K562 (cell line): ENCODE measurements around the gene EHD2. TPM values are rescaled to one million over a fixed set of nuclear protein-coding genes. Genes with fewer than 3 reads are reported as not detected.

ENCODE experiments used
- ARID2 ChIP-seq: fragments of 450-650 bp; IDR thresholded peaks from 2 replicates; pipeline ENCODE4 v1.6.1; 2017; ENCODE audit warnings: antibody characterized with exemption, mild to moderate bottlenecking
- ATF1 ChIP-seq, 2 experiments: fragments of 450-650 bp in 1 of 2; IDR thresholded peaks; 2 replicates each; pipeline ENCODE4 v1.6.1; 2016; ENCODE audit warnings: missing compliant biosample characterization in 1 of 2, missing genetic modification characterization in 1 of 2
- ATF7 ChIP-seq: fragments of 450-650 bp; IDR thresholded peaks from 2 replicates; pipeline ENCODE4 v1.7.1; 2014; ENCODE audit warnings: mild to moderate bottlenecking, moderate library complexity
- CHD2 ChIP-seq: IDR thresholded peaks from 2 replicates; pipeline ENCODE4 v1.6.1; 2011; ENCODE audit warnings: low read depth, low read length
- E2F6 ChIP-seq, 2 experiments: IDR thresholded peaks; 2 replicates each; pipeline ENCODE4 v1.6.1; 2011; ENCODE audit warnings: borderline replicate concordance in 1 of 2, control low read depth in 1 of 2, low read depth in 1 of 2, low read length in 1 of 2, mild to moderate bottlenecking in 1 of 2, mixed read lengths in 1 of 2, moderate library complexity in 1 of 2; ENCODE audit not compliant: insufficient read depth in 1 of 2, insufficient read length in 1 of 2, poor library complexity in 1 of 2, severe bottlenecking in 1 of 2; ENCODE audit errors: extremely low read depth in 1 of 2
- FIP1L1 ChIP-seq: fragments of 200-400 bp; formaldehyde crosslinking; IDR thresholded peaks from 2 replicates; pipeline ENCODE4 v1.6.1; 2018; ENCODE audit warnings: mild to moderate bottlenecking, low read depth, low read length; ENCODE audit not compliant: poor library complexity, severe bottlenecking
- HBP1 ChIP-seq: fragments of 450-650 bp; formaldehyde crosslinking; IDR thresholded peaks from 2 replicates; pipeline ENCODE4 v1.4.0; 2022; ENCODE audit warnings: missing genetic modification characterization
- HDAC2 ChIP-seq: fragments of 450-650 bp; IDR thresholded peaks from 2 replicates; pipeline ENCODE4 v1.6.1; 2016; ENCODE audit warnings: mild to moderate bottlenecking
- HMGN3 ChIP-seq: IDR thresholded peaks from 2 replicates; pipeline ENCODE4 v1.6.1; 2011; ENCODE audit warnings: borderline replicate concordance, low read depth, mild to moderate bottlenecking, mixed read lengths, low read length; ENCODE audit not compliant: insufficient read length; ENCODE audit errors: extremely low read depth
- KLF13 ChIP-seq: fragments of 450-650 bp; IDR thresholded peaks from 2 replicates; pipeline ENCODE4 v1.6.1; 2016; ENCODE audit warnings: missing genetic modification characterization, low read depth, mild to moderate bottlenecking, missing compliant biosample characterization, moderate library complexity, borderline replicate concordance
- MNT ChIP-seq, 2 experiments: fragments of 450-650 bp; conservative IDR thresholded peaks; 2 replicates each; pipeline ENCODE4 v1.6.1; 2017; ENCODE audit warnings: mild to moderate bottlenecking in 2 of 2, moderate library complexity in 2 of 2
- PTBP1 ChIP-seq: fragments of 200-400 bp; formaldehyde crosslinking; IDR thresholded peaks from 2 replicates; pipeline ENCODE4 v1.6.1; 2017; ENCODE audit warnings: low read depth, low read length
- SMC3 ChIP-seq: conservative IDR thresholded peaks from 2 replicates; pipeline ENCODE4 v1.6.1; 2011; ENCODE audit warnings: low read depth, low read length, improper control_type of control experiment; ENCODE audit not compliant: insufficient read depth
- SOX6 ChIP-seq: fragments of 450-650 bp; IDR thresholded peaks from 2 replicates; pipeline ENCODE4 v1.6.1; 2014; ENCODE audit warnings: mild to moderate bottlenecking
- ZBTB26 ChIP-seq: fragments of 450-650 bp; formaldehyde crosslinking; IDR thresholded peaks from 2 replicates; pipeline ENCODE4 v1.4.0; 2022; ENCODE audit warnings: missing genetic modification characterization
- ZKSCAN1 ChIP-seq: fragments of 150-350 bp; IDR thresholded peaks from 2 replicates; pipeline ENCODE4 v1.6.1; 2016; ENCODE audit warnings: low read depth, low read length
- polyA plus RNA-seq, 8 experiments: library from polyadenylated mRNA; depleted of rRNA in 4 of 8; stranded (reverse) in 5 of 8; unstranded in 3 of 8; fragments of >200 nt; fragmentation: Nextera tagmentation in 2 of 8; fragmentation: Illumina TruSeq in 1 of 8; extraction: Ambion mirVana in 2 of 8; extraction: Trizol in 1 of 8; gene quantifications; 2 replicates each; pipeline versions ENCODE4 v1.2.1 to v1.2.3, GENCODE V29; 2011 to 2014; ENCODE audit warnings: inconsistent platforms in 1 of 8, missing spikeins in 1 of 8
- total RNA-seq, 7 experiments: library from RNA; depleted of rRNA in 6 of 7; stranded (reverse); fragments of >200 nt in 6 of 7; fragmentation: Illumina TruSeq in 2 of 7; extraction: Trizol in 2 of 7; gene quantifications; 2 replicates each; pipeline versions ENCODE4 v1.2.1 to v1.2.3, GENCODE V29; 2011 to 2021; ENCODE audit warnings: low replicate concordance in 1 of 7
- TF ChIP-seq, protein P1 (sequence below): fragments of 450-650 bp; formaldehyde crosslinking; conservative IDR thresholded peaks from 2 replicates; pipeline ENCODE4 v1.4.0; 2022; ENCODE audit warnings: mild to moderate bottlenecking, missing genetic modification characterization

EHD2 gene
- total and polyA plus RNA-seq, 9 of the 15 experiments (the other 6 are each of a cell fraction or from before 2014, with no cell fraction given) = 1.7 to 32.2 (median 3.0) TPM

DNA sequence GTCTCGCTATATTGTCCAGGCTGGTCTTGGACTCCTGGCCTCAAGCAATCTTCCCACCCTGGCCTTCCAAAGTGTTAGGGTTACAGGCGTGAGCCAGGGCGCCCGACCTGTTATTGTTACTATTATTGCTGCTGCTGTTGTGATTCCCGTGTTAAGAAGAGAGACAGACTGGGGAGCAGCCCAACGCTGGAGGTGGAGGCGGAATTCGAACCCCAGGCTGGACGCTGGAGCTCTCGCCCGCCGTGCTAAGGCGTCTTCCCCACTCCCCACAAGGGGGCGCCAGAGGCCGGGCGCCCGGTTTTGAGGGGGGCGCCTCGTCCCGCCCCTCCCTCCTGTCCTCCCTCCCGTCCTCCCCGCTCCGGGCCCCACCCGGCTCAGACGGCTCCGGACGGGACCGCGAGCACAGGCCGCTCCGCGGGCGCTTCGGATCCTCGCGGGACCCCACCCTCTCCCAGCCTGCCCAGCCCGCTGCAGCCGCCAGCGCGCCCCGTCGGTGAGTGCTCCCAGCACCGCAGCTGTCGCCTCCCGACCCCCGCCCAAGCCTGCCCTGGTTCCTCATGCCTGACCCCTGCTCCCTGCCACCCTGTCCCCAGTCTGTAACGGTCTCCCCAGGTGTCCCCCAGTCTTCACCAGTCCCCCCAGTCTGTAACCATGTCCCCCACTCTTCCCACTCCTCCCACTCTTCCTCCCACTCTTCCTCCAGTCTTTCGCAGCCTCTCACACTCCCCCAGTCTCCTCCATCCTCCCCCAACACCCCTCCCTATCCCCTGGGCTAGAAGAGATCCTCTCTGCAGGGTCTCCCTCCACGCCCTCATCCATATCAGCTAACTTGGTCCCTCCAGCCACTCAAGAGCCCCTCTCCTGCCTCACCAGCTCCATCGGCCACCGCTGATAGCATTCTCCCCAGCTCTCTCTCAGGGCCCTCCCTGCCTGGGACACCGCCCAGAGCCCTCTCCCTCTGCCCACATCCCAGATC, at the start of gene EHD2 (continued):
- no peak for TF ChIP-seq PTBP1
- 0 out of 2 replicates have a peak, but pooled peaks have one; percentile 43 for TF ChIP-seq HDAC2
- TF ChIP-seq ZBTB26 = peak; percentile 75; the same call in 1 of the 2 replicates
- TF ChIP-seq CHD2 = 0 out of 2 replicates have a peak, but pooled peaks have one; percentile 44
- TF ChIP-seq, protein P1, sequence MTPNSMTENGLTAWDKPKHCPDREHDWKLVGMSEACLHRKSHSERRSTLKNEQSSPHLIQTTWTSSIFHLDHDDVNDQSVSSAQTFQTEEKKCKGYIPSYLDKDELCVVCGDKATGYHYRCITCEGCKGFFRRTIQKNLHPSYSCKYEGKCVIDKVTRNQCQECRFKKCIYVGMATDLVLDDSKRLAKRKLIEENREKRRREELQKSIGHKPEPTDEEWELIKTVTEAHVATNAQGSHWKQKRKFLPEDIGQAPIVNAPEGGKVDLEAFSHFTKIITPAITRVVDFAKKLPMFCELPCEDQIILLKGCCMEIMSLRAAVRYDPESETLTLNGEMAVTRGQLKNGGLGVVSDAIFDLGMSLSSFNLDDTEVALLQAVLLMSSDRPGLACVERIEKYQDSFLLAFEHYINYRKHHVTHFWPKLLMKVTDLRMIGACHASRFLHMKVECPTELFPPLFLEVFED = peak; percentile 71; the same call in 1 of the 2 replicates
- TF ChIP-seq KLF13 = 0 out of 2 replicates have a peak, but pooled peaks have one; percentile 43
- peak; percentile 73 for TF ChIP-seq SMC3
- peak in 1 of 2 experiments; percentile 74; a peak in 2 of 4 replicates for TF ChIP-seq MNT (conservative IDR thresholded peaks at IDR 0.05)
- peak; percentile 54; the same call in 1 of the 2 replicates for TF ChIP-seq SOX6
- 0 out of 2 replicates have a peak, but pooled peaks have one; percentile 20 for TF ChIP-seq HBP1 (CRISPR knock-in tag)
- peak in 1 of 2 experiments; percentile 13 for TF ChIP-seq E2F6 (IDR thresholded peaks at IDR 0.05; ENCODE audit: borderline replicate concordance in 1 of 2, extremely low read depth in 1 of 2, insufficient read depth in 1 of 2, insufficient read length in 1 of 2, low read depth in 1 of 2, low read length in 1 of 2, poor library complexity in 1 of 2, severe bottlenecking in 1 of 2)
- TF ChIP-seq HMGN3 = peak; percentile 61
- TF ChIP-seq ATF7 = peak; percentile 49; the same call in 1 of the 2 replicates
- TF ChIP-seq FIP1L1 = peak; percentile 55
- TF ChIP-seq ARID2 = peak; percentile 75
- TF ChIP-seq ATF1 (CRISPR knock-in tag; IDR thresholded peaks at IDR 0.05) = no peak
- peak; percentile 38; the same call in 1 of the 2 replicates for TF ChIP-seq ATF1 (tag; IDR thresholded peaks at IDR 0.05)
- peak; percentile 41; the same call in 1 of the 2 replicates for TF ChIP-seq ZKSCAN1
